GM12878 (cell line): Measurements from ENCODE around the gene UNC5CL. TPM values are rescaled to one million over a fixed set of nuclear protein-coding genes. Genes with fewer than 3 reads are reported as not detected.

ENCODE experiments used
- BACH1 ChIP-seq: fragments of 450-650 bp; IDR thresholded peaks from 2 replicates; pipeline ENCODE4 v1.6.1; 2017; ENCODE audit warnings: mild to moderate bottlenecking, borderline replicate concordance
- BMI1 ChIP-seq: fragments of 450-650 bp; IDR thresholded peaks from 2 replicates; pipeline ENCODE4 v1.6.1; 2016; ENCODE audit warnings: mild to moderate bottlenecking, moderate library complexity, borderline replicate concordance
- BRCA1 ChIP-seq: IDR thresholded peaks from 2 replicates; pipeline ENCODE4 v1.6.1; 2011; ENCODE audit warnings: low read depth, low read length, improper control_type of control experiment
- CBFB ChIP-seq: IDR thresholded peaks from 2 replicates; pipeline ENCODE4 v1.6.1; 2016; ENCODE audit warnings: antibody characterized with exemption, low read depth
- CBX3 ChIP-seq: fragments of 200-600 bp; sonication (generic); IDR thresholded peaks from 2 replicates; pipeline ENCODE4 v1.6.1; 2016; ENCODE audit warnings: low read depth, borderline replicate concordance
- CHD1 ChIP-seq: IDR thresholded peaks from 2 replicates; pipeline ENCODE4 v1.6.1; 2012; ENCODE audit warnings: low read depth, low read length, improper control_type of control experiment
- E2F8 ChIP-seq: fragments of 450-650 bp; IDR thresholded peaks from 2 replicates; pipeline ENCODE4 v1.6.1; 2018; ENCODE audit warnings: mild to moderate bottlenecking, low read depth, moderate library complexity; ENCODE audit not compliant: partially characterized antibody
- EED ChIP-seq: sonication (generic); IDR thresholded peaks from 2 replicates; pipeline ENCODE4 v1.6.1; 2016; ENCODE audit warnings: antibody characterized with exemption, low read depth
- ESRRA ChIP-seq: IDR thresholded peaks from 2 replicates; pipeline ENCODE4 v1.6.1; 2012; ENCODE audit warnings: mild to moderate bottlenecking, low read length, improper control_type of control experiment
- FOS ChIP-seq: IDR thresholded peaks from 3 replicates; pipeline ENCODE4 v1.6.1; 2011; ENCODE audit warnings: borderline replicate concordance; ENCODE audit not compliant: insufficient read length; ENCODE audit errors: extremely low read depth
- GABPA ChIP-seq: IDR thresholded peaks from 2 replicates; pipeline ENCODE4 v1.6.1; 2014; ENCODE audit warnings: antibody characterized with exemption, low read depth, mild to moderate bottlenecking, inconsistent platforms
- KAT2A ChIP-seq: conservative IDR thresholded peaks from 2 replicates; pipeline ENCODE4 v1.6.1; 2011; ENCODE audit warnings: low read depth, low read length; ENCODE audit not compliant: control insufficient read depth
- LARP7 ChIP-seq: fragments of 450-650 bp; IDR thresholded peaks from 2 replicates; pipeline ENCODE4 v1.6.1; 2017; ENCODE audit warnings: mild to moderate bottlenecking
- MEF2A ChIP-seq: IDR thresholded peaks from 2 replicates; pipeline ENCODE4 v1.6.1; 2011; ENCODE audit warnings: low read depth, mild to moderate bottlenecking, low read length, moderate library complexity; ENCODE audit not compliant: insufficient read depth
- MYC ChIP-seq: IDR thresholded peaks from 2 replicates; pipeline ENCODE4 v1.6.1; 2011; ENCODE audit warnings: mild to moderate bottlenecking, low read length, moderate library complexity, inconsistent platforms; ENCODE audit not compliant: insufficient read depth, insufficient replicate concordance, insufficient read length, severe bottlenecking
- NFYB ChIP-seq: IDR thresholded peaks from 2 replicates; pipeline ENCODE4 v1.6.1; 2011; ENCODE audit warnings: low read depth, mild to moderate bottlenecking, low read length, improper control_type of control experiment, moderate library complexity; ENCODE audit not compliant: insufficient read depth
- PAX5 ChIP-seq: IDR thresholded peaks from 2 replicates; pipeline ENCODE4 v1.6.1; 2011; ENCODE audit warnings: low read depth, low read length, borderline replicate concordance
- POLR2A ChIP-seq: IDR thresholded peaks from 2 replicates; pipeline ENCODE4 v1.6.1; 2011; ENCODE audit warnings: low read depth, mild to moderate bottlenecking, low read length
- POLR2AphosphoS2 ChIP-seq: IDR thresholded peaks from 2 replicates; pipeline ENCODE4 v1.6.1; 2011; ENCODE audit warnings: low read depth, mild to moderate bottlenecking, low read length, improper control_type of control experiment, moderate library complexity
- RB1 ChIP-seq: fragments of 450-650 bp; formaldehyde crosslinking; IDR thresholded peaks from 2 replicates; pipeline ENCODE4 v1.6.1; 2017; ENCODE audit warnings: mild to moderate bottlenecking, borderline replicate concordance
- RELA ChIP-seq: fragments of 450-650 bp; IDR thresholded peaks from 2 replicates; pipeline ENCODE4 v1.8.0; 2014; ENCODE audit warnings: borderline replicate concordance; ENCODE audit not compliant: partially characterized antibody
- RFX5 ChIP-seq: IDR thresholded peaks from 2 replicates; pipeline ENCODE4 v1.6.1; 2011; ENCODE audit warnings: low read depth, low read length, improper control_type of control experiment
- RUNX3 ChIP-seq: IDR thresholded peaks from 2 replicates; pipeline ENCODE4 v1.6.1; 2012; ENCODE audit warnings: low read length, inconsistent platforms
- SMC3 ChIP-seq: IDR thresholded peaks from 2 replicates; pipeline ENCODE4 v1.6.1; 2011; ENCODE audit warnings: low read length, improper control_type of control experiment, borderline replicate concordance
- SREBF1 ChIP-seq: IDR thresholded peaks from 2 replicates; pipeline ENCODE4 v1.6.1; 2012; ENCODE audit warnings: mild to moderate bottlenecking, low read length
- ZNF687 ChIP-seq: fragments of 450-650 bp; IDR thresholded peaks from 2 replicates; pipeline ENCODE4 v1.6.1; 2017; ENCODE audit warnings: mild to moderate bottlenecking, moderate library complexity
- ZZZ3 ChIP-seq: IDR thresholded peaks from 2 replicates; pipeline ENCODE4 v1.6.1; 2011; ENCODE audit warnings: low read depth; ENCODE audit not compliant: control insufficient read depth, insufficient read length
- polyA plus RNA-seq, 11 experiments: library from polyadenylated mRNA; depleted of rRNA in 4 of 11; unstranded in 6 of 11; stranded (reverse) in 5 of 11; fragments of >200 nt; fragmentation: Nextera tagmentation in 4 of 11; fragmentation: Illumina TruSeq in 1 of 11; extraction: Ambion mirVana in 4 of 11; extraction: Trizol in 1 of 11; gene quantifications; 1 replicate in 1 of 11; 2 replicates in 10 of 11; pipeline versions ENCODE4 v1.2.1 to v1.2.3, GENCODE V29; 2011 to 2016; ENCODE audit warnings: inconsistent platforms in 2 of 11, missing spikeins in 2 of 11, low read depth in 1 of 11
- total RNA-seq, 4 experiments: library from RNA; depleted of rRNA in 3 of 4; stranded (reverse); fragments of >200 nt in 3 of 4; fragmentation: Illumina TruSeq in 1 of 4; extraction: Trizol in 1 of 4; gene quantifications; 2 replicates each; pipeline versions ENCODE4 v1.2.1 to v1.2.3, GENCODE V29; 2013 to 2021

UNC5CL gene
- total and polyA plus RNA-seq, 10 of the 15 experiments (the other 5 are each of a cell fraction or from before 2014, with no cell fraction given) = 0.11 to 1.2 (median 0.46) TPM; not detected in 1

- TF ChIP-seq MEF2A (no peak), BMI1 (no peak), RFX5 (no peak), CBX3 (no peak), SREBF1 (no peak), BACH1 (peak; percentile 68), CBFB (no peak), E2F8 (no peak), EED (no peak), PAX5 (no peak), SMC3 (no peak), KAT2A (no peak), MYC (peak; percentile 33), ZZZ3 (no peak), RUNX3 (peak; percentile 52; the same call in 1 of the 2 replicates), POLR2A (peak; percentile 76), GABPA (no peak), BRCA1 (no peak), RELA (peak; percentile 41), ESRRA (no peak), ZNF687 (peak; percentile 68), RB1 (0 out of 2 replicates have a peak, but pooled peaks have one; percentile 29), POLR2AphosphoS2 (peak; percentile 91), FOS (no peak), LARP7 (peak; percentile 95), NFYB (no peak), CHD1 (peak; percentile 77; the same call in 1 of the 2 replicates)
These were observed 34.4 kb upstream of the UNC5CL start (continued) for GRCh38 chr6:41073203-41073967.
